Measurements from ENCODE around the gene CIROP.

CIROP gene, protein sequence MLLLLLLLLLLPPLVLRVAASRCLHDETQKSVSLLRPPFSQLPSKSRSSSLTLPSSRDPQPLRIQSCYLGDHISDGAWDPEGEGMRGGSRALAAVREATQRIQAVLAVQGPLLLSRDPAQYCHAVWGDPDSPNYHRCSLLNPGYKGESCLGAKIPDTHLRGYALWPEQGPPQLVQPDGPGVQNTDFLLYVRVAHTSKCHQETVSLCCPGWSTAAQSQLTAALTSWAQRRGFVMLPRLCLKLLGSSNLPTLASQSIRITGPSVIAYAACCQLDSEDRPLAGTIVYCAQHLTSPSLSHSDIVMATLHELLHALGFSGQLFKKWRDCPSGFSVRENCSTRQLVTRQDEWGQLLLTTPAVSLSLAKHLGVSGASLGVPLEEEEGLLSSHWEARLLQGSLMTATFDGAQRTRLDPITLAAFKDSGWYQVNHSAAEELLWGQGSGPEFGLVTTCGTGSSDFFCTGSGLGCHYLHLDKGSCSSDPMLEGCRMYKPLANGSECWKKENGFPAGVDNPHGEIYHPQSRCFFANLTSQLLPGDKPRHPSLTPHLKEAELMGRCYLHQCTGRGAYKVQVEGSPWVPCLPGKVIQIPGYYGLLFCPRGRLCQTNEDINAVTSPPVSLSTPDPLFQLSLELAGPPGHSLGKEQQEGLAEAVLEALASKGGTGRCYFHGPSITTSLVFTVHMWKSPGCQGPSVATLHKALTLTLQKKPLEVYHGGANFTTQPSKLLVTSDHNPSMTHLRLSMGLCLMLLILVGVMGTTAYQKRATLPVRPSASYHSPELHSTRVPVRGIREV

DNA sequence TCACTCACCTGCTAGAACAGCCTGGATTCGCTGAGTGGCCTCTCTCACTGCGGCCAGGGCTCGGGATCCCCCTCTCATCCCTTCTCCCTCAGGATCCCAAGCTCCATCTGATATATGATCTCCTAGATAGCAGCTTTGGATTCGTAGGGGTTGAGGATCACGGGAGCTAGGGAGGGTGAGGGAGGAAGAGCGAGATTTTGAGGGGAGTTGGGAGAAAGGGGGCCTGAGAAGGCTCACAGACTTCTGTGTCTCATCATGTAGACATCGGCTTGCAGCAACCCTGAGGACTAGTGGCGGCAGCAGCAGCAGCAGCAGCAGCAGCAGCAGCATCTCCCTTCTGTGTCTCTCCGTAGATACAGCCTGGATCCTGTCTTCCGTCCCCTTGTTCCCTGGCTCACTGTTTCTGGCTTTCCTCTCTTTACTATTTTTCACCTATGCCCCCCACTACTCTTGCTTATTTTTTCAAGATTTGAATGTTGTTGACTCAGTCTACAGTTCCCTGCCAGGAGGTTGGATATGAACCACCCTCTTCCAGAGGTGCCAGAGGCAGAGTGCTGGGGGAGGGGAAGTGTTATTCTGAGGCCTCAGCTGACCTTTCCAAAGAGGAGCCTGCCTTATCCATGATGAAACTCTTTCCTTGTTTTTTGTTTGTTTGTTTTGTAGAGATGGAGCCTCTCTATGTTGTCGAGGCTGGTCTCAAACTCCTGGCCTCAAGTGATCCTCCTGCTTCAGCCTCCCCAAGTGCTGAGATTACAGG lies at the start of gene CIROP:
TSS of gene CIROP (minus strand) at position 399 of the 757 bp plus-strand sequence. CDS start at position 330, 69 bp downstream.
- no peak for DNase-seq (ENCODE audit: low spot score)

DNA sequence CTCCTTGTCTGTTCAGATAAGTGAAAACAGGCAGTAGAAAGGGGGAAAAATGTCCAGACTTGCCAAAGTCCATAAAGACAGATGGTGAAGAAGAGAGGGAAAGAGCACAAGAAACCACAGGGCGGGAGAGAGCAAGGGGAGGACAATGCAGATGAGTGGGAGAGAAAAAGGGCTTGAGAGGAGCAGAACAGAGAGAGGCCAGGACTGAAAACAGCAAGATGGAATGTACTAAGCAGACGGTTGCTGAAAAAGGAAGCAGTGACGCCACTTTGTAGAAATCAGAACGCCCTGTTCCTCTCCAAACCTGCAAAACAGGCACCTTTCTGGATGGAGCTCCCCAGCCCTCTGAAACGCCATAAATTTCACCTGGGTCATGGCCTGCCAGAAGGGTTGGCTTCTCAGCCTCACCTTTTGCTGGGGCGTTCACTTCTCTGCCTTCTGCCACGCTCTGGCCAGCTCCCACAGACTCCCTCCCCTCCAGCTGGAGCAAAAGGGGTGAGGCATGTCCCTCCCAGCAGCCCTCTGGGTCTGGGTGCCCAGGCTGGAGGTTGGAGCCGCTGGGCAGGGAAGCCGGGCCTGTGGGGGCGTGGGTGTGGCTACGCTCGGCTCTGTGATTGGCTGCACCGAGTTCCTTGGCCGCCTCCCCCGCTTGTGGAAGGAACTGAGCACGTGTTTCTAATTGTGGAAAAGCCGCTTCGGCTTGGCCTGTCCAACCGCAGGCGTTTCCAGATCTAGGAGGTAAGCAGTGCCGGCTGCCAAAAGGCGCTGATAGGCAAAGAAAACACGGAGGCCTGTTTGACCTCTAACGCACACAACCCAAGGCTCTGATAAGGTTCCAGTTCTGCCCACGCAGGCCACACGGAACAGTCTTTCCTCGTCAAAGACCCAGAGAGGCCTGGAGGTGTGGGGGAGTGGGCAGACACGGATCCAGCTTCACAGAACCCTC lies 49.3 kb upstream of the CIROP start:
- DNase-seq (ENCODE audit: low spot score) = peak; percentile 65

DNA sequence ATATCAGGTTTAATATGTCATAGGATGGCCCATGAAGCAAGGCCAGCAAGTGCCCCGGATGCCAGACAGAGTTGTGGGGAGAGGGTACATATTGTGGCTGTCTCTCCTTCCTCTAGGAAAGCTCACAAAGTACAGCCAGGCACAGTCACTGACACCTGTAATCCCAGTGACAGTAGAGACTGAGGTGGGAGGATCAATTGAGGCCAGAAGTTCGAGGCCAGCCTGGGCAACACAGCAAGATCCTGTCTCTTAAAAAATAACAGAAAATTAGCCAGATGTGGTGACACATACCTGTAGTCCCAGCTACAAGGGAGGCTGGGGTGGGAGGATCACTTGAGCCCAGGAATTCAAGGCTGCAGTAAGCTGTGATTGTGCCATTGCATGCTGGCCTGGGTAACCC lies 46.6 kb upstream of the CIROP start:
- no peak for DNase-seq (ENCODE audit: low spot score)

DNA sequence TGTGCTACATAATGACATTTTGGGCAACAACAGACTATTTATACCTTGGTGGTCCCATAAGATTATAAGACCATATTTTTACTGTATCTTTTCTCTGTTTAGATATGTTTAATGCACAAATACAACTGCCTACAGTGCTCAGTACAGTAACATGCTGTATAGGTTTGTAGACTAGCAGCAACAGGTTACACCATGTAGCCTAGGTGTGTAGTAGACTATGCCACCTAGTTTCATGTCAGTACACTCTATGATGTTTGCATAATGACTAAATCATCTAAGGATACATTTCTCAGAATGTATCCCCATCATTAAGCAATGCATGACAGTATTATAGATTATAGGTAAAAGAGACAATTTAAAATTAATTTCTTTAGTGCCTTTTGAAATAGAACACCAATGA lies 45.0 kb upstream of the CIROP start:
- DNase-seq (ENCODE audit: low spot score) = no peak

DNA sequence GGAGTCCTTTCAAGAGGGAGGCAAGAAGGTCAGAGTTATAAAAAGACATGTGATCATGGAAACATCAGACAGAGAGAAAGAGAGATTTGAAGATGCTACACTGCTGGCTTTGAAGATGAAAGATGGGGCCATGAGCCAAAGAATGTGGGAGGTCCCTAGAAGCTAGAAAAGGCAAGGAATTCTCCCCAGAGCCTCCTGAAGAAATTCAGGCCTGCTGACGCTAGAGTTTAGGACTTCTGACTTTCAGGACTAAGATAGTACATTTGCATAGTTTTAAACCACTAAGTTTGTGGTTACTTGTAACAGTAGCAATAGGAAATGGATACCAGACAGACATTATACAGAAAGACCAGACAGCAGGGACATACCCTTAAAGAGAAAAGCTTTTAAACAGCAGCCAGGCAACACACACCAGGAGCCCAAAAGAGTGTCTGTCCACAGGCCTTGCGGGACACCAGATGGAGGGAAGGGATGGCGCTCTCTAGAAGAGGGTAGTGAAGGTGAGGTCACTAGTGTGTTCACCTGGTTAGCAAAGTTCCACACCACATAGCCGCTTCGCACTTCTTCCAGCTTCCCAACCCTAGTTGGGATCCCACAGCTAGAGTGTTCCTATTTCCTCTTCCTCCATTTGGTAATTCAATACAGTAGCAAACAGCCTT lies 43.9 kb upstream of the CIROP start:
- no peak for DNase-seq (ENCODE audit: low spot score)

DNA sequence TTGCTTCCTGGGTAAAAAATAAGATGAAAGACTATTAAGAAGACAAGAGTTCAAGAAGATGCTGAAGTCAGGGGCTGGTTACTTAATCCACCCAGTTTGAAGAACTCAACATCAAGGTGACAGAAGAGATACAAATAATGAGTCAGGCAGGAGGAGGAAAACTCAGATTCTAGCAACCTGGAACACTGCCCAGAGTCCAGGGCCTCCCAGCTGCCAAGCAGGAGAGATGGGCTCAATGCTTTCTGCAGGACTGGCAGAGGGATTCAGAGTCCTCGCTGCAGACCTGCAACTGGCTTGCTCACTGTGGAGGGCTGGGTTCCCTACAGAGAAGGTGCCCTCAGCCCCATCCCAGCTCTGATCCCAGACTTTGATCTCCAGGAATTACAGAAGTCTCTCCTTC lies 42.9 kb upstream of the CIROP start:
- DNase-seq (ENCODE audit: low spot score) = no peak

DNA sequence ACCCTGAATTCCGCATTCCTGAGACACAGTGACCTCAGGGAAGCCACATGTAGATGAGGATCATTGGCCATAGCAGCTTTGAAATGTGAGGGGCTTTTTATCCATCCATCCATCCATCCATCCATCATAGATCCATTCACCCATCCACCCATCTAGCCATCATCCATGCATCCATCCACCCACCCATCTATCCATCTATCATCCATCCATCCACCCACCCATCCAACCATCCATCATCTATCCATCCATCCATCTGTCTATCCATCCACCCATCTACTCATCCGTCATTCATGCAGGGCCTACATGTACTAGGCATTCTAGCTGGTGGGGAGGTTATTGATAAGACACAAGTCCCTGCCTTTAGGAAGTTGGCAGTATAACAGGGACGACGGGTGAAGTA lies 42.2 kb upstream of the CIROP start:
- DNase-seq (ENCODE audit: low spot score) = no peak

DNA sequence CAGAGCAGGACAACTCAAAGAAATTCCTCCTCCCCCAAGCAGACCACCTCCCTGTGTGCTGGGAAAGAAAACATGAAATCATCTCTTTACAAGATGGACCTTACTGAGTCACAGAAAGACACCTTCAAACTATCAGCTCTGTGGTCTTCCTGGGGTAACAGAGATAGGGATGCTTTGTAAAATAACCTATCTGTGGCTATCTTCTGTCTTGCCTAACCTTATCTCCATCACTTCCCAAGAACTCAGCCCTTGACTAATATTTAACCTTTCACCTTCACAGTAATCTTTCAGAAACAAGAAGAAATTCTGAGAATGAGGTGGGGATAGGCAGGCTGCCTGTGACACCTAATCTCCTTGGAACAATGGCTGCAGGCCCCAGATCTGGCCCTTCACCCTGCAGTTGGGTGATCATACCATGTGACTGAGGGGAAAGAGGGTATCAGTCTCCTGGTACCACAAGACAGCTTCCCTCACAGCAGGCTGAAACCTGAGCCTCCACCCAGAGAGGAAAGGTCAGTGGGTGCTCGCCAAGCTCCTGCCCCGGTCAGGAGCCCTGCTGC lies 41.6 kb upstream of the CIROP start:
- no peak for DNase-seq (ENCODE audit: low spot score)

DNA sequence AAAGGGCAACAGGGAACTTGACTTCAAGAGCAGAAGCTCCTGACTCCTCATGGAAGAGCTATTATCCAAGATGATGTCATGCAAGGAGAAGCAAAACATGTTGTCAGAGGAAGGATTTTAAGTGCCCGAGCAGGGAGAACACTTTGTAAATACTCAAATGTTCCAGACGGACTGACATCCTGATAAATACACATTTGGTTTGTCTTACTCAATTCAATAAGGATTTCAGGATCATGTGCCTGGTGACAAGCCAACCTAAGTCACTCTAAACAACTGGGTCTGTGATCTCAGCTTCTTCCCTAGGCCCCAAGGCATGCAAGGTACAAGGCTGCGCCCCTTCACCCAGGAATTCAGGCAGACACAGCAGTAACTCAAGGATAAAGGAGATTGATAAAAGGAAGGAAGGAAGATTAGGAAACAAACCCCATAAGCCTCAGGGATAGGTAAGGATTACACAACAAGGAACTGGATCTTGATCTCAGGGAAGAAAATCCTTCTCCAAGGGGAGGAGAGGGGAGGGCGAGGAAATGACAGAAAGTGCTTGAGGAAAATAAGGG lies 41.1 kb upstream of the CIROP start:
- no peak for DNase-seq (ENCODE audit: low spot score)

DNA sequence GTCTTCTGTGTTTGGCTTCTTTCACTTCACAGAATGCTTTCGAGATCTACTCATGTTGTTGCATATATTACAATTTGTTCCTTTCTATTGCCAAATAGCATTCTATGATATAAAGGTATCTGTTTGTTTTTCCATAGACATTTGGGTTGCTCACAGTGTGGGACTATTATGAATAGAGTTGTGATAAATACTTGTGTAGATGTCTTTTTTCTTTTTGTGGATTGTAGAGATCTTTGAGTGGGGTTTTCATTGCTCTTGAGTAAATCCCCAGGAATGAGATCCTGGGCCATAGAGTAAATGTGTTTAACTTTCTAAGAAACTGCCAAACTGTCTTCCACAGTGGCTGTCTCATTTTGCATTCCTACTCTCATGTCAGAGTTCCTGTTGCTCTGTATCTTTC lies 39.1 kb upstream of the CIROP start:
- no peak for DNase-seq (ENCODE audit: low spot score)

DNA sequence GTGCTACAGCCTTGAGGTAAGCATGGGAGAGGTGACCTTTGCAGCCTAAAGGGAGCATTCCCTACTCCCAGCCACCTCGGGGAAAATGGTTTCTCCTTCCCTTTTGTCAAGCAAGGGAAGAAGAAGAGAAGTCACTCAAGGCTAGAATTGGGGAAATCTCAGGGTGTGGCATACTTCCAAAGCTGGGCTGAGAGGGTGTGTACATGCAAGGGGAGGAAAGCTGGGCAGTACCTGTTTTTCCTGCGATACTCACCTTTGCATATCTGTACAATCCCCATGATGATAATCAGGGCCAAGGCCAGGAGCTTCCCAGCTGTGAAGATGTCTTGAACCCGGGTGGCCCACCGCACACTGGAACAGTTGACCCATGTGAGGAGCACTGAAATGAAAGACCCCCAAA lies 38.0 kb upstream of the CIROP start:
- DNase-seq (ENCODE audit: low spot score) = no peak

DNA sequence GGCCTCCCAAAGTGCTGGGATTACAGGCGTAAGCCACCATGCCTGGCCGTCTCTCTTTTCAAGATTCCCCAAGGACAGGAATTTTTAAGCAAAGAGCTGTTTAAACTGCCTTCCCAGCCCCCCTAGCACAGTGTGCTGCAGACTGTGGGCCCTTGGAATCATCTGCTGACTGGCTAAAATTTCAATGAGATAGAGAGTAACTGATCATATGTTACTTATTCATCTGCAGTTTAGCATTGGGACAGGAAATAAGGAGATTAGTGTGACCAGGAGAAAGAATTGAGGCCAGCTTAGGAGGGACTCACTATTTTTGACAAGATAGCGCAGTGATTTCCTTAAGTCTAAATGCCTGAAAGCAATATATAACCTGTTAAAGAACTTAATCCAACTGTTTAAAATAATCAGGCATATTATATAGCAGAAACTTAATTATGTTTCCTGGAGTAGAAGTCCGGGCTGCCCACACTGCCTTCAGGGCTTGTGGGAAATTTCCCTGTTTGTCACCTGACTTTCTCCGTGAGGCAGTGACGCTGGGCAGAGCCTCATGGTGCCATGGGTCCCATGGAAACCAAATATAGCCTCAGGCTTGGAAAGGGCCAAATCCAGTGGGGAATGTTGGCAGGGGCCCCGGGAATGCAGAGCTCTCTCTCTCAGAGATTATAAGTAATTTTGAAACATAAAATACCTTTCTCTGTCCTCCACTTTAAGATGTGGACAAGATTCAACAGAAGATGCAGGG lies 37.1 kb upstream of the CIROP start:
- DNase-seq (ENCODE audit: low spot score) = peak; percentile 31

DNA sequence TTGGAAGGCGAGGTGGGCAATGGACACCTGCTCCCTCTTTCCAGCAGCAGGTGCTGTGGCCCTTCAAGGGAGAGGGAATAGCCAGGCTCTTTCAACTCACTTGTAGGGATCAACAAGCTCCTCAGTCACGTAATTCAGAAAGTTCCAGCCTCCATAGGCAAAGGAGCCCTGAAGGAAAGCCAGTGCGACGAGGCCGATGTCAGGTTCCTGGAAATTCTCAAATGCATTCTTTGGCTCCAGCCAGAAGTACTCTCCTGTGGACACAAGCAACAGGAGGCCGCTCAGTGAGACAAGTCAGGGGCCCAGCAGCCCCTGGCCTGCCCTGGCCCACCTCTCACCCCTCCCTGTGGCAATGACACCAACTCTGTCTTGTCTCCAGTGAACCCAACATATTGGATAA lies 35.6 kb upstream of the CIROP start:
- no peak for DNase-seq (ENCODE audit: low spot score)

DNA sequence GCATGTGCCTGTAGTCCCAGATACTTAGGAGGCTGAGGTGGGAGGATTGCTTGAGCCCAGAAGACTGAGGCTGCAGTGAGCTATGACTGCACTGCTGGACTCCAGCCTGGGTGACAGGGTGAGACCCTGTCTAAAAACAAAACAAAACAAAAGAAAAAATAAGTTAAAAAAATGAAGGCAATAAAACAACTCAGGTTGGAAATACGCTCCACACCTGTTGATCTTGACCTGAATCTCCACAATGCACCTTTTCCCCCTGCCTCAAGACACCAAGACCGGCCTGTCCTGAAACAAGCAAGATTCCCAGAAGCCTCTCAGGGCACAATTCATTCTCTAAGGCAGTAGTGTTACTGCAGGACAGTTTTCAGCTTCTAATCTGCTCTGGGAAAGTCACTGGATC lies 35.1 kb upstream of the CIROP start:
- DNase-seq (ENCODE audit: low spot score) = no peak

DNA sequence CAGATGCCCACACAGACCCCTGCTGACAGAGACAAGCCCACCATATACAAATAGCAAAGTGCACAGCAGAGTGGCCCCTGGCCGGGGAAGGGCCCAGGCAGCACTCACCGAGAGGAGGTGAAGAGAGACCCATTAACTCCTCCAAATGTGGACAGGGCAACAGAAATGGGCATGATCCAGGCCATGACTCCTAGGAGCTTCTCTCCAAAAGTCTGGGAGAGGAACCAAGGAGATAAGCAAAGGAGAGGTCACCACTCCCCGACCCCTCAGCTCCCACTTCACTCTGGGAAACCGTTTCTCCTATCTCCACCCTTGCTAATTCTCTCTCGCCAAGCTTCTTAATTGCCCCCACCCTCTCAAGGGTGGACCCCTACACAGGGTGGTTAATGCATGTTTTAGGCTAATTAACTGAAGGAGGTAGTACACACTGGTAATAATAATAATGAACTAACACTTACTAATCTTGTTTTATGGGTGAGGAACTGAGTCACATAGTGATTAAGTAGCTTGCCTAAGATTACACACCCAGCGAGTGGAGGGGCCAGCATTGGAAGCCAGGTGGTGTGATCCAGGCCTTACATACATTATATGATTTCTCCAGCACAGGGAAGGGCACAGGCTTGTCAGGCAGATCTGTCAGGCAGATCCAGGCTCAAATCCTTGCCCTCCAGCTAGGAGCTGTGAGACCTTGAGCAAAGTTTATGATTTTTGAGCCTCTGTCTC lies 33.2 kb upstream of the CIROP start:
- DNase-seq (ENCODE audit: low spot score) = no peak

DNA sequence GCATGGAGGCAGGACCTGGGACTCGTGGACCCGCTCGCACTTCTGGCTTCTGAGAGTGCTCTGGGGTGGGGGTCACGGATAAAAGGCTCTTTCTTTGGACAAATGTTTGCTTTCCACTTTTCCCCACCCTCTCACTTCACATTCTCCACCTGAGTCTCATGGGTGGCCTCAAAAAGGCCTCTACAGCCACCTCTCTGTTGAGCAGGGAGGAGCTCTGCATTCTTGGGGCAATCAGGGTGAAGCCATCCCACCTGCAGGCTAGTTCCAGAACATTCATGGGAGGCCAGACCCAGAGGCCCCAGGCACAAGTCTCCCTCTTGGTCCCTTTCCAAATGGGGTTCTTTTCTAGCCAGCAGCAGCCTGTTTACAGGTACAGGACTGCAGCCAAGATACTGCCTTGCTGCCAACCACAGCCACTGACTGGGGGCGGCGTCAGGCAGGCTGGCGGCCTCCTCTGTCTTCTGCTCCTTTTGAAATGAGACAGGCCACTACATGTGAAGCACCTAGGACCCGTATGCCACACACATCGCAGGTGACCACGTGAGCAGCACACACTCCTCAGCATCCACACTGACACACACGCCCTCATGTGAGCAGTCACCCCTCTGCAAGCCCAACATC lies 32.5 kb upstream of the CIROP start:
- no peak for DNase-seq (ENCODE audit: low spot score)

DNA sequence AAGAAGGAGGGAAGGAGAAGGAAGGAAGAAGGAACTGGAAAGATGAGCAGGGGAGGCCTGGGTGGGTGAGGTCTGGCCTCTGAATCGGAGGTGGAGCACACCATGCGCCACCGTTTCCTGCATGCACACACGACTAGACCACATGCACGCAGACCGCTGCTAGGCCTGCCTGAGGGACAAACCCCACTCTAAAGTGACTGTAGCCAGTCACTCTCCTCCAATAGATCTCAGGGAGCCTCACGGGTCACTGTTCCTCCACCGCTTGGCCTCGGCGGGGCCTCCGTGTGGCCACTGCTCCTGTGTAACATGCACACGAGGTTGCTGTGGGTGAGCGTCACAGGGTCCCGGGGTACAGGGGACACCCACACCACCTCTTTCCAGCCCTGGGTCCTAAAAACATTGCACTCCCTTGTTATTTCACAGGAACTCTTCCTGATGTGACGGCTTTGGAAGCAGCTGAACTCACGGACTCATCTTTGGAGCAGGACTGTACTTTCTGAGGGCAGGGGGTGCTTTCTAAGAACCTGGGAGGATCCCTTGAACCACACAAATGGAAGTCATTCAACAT lies 31.9 kb upstream of the CIROP start:
- no peak for DNase-seq (ENCODE audit: low spot score)

DNA sequence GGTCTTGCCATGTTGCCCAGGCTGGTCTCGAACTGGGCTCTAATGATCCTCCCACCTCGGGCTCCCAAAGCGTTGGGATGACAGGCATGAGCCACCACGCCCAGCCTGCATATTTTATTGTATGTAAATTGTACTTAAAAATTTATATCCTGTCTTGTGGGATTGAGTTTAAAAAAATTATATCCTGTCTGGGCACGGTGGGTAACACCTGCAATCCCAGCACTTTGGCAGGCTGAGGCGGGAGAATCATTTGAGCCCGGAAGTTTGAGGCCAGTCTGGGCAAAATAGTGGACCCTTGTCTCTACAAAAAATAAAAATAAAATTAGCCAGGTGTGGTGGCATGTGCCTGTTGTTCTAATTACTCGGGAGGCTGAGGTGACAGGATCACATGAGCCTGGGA lies 28.2 kb upstream of the CIROP start:
- no peak for DNase-seq (ENCODE audit: low spot score)
